ENCODE data around the gene TMEM221. TPM values are rescaled to one million over a fixed set of nuclear protein-coding genes. Genes with fewer than 3 reads are reported as not detected.

Gene TMEM221
- total RNA-seq, 1 experiment from 2014 or later = not detected

DNA sequence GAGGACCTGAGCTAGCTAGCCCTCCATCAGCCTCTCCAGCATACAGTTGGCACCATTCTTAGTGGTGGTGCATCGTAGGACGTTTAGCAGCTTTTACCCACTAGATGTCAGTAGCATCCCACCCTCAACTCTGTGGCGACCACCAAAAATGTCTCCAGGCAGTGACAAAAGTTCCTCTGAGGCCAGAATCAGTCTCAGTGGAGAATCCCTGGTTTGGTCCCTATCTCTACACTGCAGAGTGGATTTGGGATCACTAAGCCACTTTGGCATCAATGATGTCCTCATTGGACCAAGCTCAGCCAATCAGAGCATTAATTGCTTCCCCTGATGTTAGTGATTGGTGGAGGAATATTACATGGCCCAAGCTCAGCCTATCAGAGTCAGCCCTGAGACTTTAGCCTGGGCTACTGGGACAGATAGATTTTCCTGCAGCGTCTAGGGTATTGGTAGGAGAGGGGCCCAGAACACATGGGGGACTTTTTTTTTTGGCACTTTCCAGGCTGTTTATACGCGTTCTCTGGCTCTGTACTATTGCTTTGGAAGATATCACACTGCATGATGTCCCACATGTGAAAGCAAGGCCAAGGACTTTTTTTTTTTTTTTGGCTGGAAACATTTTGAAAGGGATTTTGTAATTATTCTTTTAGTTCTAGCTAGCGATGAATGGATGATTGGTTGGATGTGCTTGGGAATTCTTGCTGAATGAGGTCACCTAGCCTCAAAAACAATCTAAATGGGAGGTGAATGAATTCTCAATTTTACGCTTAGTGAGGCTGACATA lies 7.0 kb downstream of the TMEM221 start:
- H3K9me3 ChIP-seq = no peaks in the 10 kb centered on the region
- intact Hi-C loops (cut with micrococcal nuclease; ENCODE audit: unreplicated experiment) = loop anchor here (1.0 to 5.0 kb wide), 2 partner anchors 25 to 416 kb away; partner anchors contain the start of gene RPL18A
- Mint-ChIP-seq H3K4me1 (ENCODE audit: low read depth, unreplicated experiment) (no peaks in the 10 kb centered on the region), H3K9me3 (ENCODE audit: unreplicated experiment) (no peaks in the 10 kb centered on the region), H3K27me3 (ENCODE audit: insufficient read depth, unreplicated experiment) (no peaks in the 10 kb centered on the region), H3K27ac (ENCODE audit: unreplicated experiment) (no peak overlapping the region), H3K36me3 (ENCODE audit: insufficient read depth, unreplicated experiment) (no peaks in the 10 kb centered on the region), H3K4me3 (ENCODE audit: unreplicated experiment) (no peak overlapping the region)
- H3K4me3 ChIP-seq (ENCODE audit: low read depth, low read length) = no peak overlapping the region
- no peaks in the 10 kb centered on the region for H3K36me3 ChIP-seq (ENCODE audit: control insufficient read depth, insufficient read depth, low read length)
- peak in 1 of 2 experiments; percentile 45 for DNase-seq
- POLR2A ChIA-PET = no interaction called here
- no TSS peak for BruUV-seq (replicated peaks)
- H3K4me1 ChIP-seq = no peaks in the 10 kb centered on the region
- no peaks in the 10 kb centered on the region for H3K27me3 ChIP-seq (replicated peaks; ENCODE audit: control insufficient read depth, insufficient read depth, low read length)
- CTCF ChIA-PET = interaction anchor here (0.5 to 1.2 kb wide), 5 partner anchors 9 to 408 kb away, joined by 3 to 7 read pairs (median 3); no protein-coding TSS in a partner anchor
- TF ChIP-seq, protein P1, sequence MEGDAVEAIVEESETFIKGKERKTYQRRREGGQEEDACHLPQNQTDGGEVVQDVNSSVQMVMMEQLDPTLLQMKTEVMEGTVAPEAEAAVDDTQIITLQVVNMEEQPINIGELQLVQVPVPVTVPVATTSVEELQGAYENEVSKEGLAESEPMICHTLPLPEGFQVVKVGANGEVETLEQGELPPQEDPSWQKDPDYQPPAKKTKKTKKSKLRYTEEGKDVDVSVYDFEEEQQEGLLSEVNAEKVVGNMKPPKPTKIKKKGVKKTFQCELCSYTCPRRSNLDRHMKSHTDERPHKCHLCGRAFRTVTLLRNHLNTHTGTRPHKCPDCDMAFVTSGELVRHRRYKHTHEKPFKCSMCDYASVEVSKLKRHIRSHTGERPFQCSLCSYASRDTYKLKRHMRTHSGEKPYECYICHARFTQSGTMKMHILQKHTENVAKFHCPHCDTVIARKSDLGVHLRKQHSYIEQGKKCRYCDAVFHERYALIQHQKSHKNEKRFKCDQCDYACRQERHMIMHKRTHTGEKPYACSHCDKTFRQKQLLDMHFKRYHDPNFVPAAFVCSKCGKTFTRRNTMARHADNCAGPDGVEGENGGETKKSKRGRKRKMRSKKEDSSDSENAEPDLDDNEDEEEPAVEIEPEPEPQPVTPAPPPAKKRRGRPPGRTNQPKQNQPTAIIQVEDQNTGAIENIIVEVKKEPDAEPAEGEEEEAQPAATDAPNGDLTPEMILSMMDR (IDR thresholded peaks at IDR 0.05; ENCODE audit: insufficient read depth in 1 of 2, low read depth in 1 of 2, low read length in 1 of 2, severe bottlenecking in 1 of 2, unreplicated experiment in 1 of 2) = peak; percentile 44 to 49

DNA sequence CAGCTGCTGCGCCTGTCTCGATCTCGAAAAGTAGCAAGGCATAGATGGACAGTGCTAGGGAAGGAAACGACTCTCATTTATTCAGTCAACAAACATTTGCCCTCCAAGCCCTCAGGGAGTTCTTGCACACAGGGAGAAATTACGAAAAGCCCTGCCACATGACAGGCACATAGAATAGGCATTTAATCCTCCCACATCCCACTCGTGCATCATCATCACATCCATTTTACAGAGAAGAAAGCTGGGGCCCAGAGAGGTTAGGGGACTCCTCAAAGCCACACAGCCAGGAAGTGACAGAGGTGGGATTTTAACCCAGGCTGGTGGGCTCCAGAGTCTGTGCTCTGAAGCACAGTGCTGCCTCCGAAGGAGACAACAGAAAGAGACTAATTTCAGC lies 11.6 kb downstream of the TMEM221 start:
- Histone ChIP-seq H3K4me1 (no peaks in the 10 kb centered on the region), H3K9me3 (no peaks in the 10 kb centered on the region), H3K36me3 (ENCODE audit: control insufficient read depth, insufficient read depth, low read length) (no peaks in the 10 kb centered on the region), H3K4me3 (ENCODE audit: low read depth, low read length) (no peak overlapping the region), H3K27me3 (replicated peaks; ENCODE audit: control insufficient read depth, insufficient read depth, low read length) (no peaks in the 10 kb centered on the region)
- intact Hi-C loops (cut with micrococcal nuclease; ENCODE audit: unreplicated experiment) = no loop called here
- no peak overlapping the region for H3K4me3 Mint-ChIP-seq (ENCODE audit: unreplicated experiment)
- TF ChIP-seq, protein P1 (IDR thresholded peaks at IDR 0.05; ENCODE audit: insufficient read depth in 1 of 2, low read depth in 1 of 2, low read length in 1 of 2, severe bottlenecking in 1 of 2, unreplicated experiment in 1 of 2) = no peak
- no peak overlapping the region for H3K27ac Mint-ChIP-seq (ENCODE audit: unreplicated experiment)
- DNase-seq = no peak
- no peaks in the 10 kb centered on the region for H3K27me3 Mint-ChIP-seq (ENCODE audit: insufficient read depth, unreplicated experiment)
- no TSS peak for BruUV-seq (replicated peaks)
- no peaks in the 10 kb centered on the region for H3K4me1 Mint-ChIP-seq (ENCODE audit: low read depth, unreplicated experiment)
- H3K36me3 Mint-ChIP-seq (ENCODE audit: insufficient read depth, unreplicated experiment) = no peaks in the 10 kb centered on the region
- ChIA-PET POLR2A (no interaction called here), CTCF (no interaction called here)
- no peaks in the 10 kb centered on the region for H3K9me3 Mint-ChIP-seq (ENCODE audit: unreplicated experiment)

DNA sequence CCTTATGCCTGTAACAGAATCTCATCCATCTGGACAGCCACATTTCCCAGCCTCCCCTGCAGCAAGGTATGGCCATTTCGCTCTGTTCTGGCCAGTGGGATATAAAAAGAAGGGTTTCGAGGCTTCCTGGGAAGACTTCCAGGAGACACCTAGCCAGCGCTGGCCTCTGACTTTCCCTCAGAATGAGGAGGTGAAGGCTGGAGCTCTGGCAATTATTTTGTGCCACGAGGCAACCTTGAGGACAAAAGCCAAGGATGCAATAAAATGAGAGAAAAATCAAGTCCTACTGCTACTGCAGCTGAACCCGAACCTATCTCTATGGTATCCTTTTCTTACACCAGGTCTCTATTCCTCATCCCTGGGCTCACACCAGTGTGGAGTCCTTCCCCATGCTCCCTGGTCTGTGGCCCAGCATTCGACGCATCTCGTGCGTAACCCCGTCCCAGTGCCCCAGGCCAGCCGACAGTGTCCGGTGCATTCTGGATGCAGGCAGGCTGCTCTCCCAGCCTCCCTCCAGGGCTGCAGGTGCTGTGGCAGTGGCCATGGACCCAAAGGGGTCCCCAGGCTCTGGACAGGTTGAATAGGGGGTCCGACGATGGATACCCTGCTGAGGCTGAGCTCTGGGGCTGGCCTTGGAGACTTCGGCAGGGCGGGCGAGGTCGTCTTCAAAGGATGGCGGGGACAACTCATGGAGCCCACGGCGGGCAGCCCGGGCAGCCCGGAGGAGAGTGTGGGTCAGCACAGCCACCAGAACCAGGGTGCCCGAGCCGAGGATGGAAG lies 12.2 kb downstream of the TMEM221 start:
- BruUV-seq (replicated peaks) = no TSS peak
- no peak overlapping the region for H3K4me3 ChIP-seq (ENCODE audit: low read depth, low read length)
- H3K27me3 ChIP-seq (replicated peaks; ENCODE audit: control insufficient read depth, insufficient read depth, low read length) = no peaks in the 10 kb centered on the region
- DNase-seq = no peak
- H3K4me1 Mint-ChIP-seq (ENCODE audit: low read depth, unreplicated experiment) = no peaks in the 10 kb centered on the region
- ChIA-PET POLR2A (no interaction called here), CTCF (no interaction called here)
- H3K36me3 ChIP-seq (ENCODE audit: control insufficient read depth, insufficient read depth, low read length) = no peaks in the 10 kb centered on the region
- H3K36me3 Mint-ChIP-seq (ENCODE audit: insufficient read depth, unreplicated experiment) = no peaks in the 10 kb centered on the region
- H3K27me3 Mint-ChIP-seq (ENCODE audit: insufficient read depth, unreplicated experiment) = no peaks in the 10 kb centered on the region
- no peaks in the 10 kb centered on the region for H3K4me1 ChIP-seq
- intact Hi-C loops (cut with micrococcal nuclease; ENCODE audit: unreplicated experiment) = no loop called here
- H3K4me3 Mint-ChIP-seq (ENCODE audit: unreplicated experiment) = no peak overlapping the region
- H3K27ac Mint-ChIP-seq (ENCODE audit: unreplicated experiment) = no peak overlapping the region
- H3K9me3 ChIP-seq = no peaks in the 10 kb centered on the region
- TF ChIP-seq, protein P1 (IDR thresholded peaks at IDR 0.05; ENCODE audit: insufficient read depth in 1 of 2, low read depth in 1 of 2, low read length in 1 of 2, severe bottlenecking in 1 of 2, unreplicated experiment in 1 of 2) = no peak
- H3K9me3 Mint-ChIP-seq (ENCODE audit: unreplicated experiment) = no peaks in the 10 kb centered on the region
